ENCODE results near the gene NAA15.
A peak's percentile ranks its signal among the peaks of the same experiment; 100 is the strongest.
"Not testable (repeated sequence)": the region's sequence is repeated elsewhere in the genome, so short reads cannot be mapped to it uniquely, and the experiment has no call there.

The NAA15 gene

DNA sequence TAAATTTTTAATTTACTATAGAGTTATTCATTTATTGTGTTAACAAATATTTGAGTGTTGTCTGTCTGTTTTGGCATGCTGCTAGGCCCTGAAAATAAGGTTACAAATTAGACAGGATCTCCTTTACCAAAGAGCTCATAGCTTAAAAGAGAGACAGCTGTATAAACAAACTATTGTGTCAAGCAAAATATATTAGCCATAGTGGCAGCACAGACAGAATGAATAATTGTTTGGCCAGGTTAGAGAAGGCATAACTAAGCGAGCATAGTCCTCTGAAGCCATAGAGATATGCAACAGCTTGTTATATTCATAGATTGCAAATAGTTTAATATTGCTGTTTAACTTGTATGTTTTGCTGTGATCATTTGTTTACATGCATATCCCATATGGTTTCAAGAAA, 67.7 kb downstream of the NAA15 start:
- DNase-seq = no peak

DNA sequence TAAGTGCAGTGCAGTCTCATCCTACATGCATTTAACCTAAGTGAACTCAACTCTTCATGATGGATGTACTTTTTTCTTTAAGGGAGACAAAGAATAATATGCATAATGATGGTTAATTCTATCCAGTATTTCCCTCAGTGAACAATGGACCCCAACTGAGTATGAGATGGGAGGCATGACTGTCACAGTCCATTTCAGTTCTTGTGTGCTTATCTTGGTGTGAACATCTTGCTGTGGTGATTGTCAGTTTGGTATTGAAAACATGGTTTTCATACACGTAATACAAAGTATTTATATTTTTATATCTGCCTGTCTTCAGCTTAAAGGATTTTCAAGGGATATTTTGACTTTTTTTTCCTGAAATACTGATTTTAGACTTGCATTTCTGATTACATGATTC, 72.9 kb downstream of the NAA15 start:
- DNase-seq = no peak

GRCh38 chr4:139386421-139386820, 85.1 kb downstream of the NAA15 start:
- DNase-seq = no peak

GRCh38 chr4:139389102-139389501, 87.8 kb downstream of the NAA15 start:
- no peak for DNase-seq

- no peak for DNase-seq
Measured at GRCh38 chr4:139389991-139390390, 88.7 kb downstream of the NAA15 start.

DNA sequence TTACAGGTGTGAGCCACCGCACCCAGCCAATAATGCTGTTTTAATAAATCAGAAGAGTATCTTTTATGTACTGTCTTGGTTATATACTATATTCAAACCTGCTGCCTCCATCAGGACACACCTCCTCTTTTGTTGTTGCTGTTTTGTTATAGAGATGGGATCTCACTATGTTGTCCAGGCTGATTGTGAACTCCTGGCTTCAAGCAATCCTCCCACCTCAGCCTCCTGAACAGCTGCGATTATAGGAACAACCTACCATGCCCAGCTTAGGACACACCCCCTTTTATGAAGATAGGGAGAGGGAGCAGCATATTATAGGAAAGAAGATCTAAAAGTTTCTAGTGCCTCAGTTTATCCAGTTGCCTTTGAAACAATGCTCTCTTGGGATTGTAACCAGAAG, 90.4 kb downstream of the NAA15 start:
- no peak for DNase-seq

DNA sequence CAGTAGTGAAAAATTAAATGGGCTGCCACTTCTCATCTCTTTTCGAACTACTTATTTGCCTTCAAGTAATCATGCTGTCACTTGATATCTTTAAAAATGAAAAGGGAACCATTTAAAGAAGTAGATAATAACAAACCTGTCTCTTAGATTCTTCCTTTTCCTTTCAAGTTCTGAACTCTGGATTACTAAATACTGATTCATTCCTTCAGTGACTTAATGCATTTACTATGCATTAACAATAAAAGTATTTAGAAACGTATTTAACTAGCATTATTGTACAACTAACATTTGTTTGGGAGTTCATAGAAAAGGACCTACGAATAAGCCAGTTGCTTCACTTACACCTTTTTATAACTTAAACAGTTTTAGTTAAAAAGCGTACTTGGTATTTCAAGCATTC, 91.5 kb downstream of the NAA15 start:
- DNase-seq = no peak

DNA sequence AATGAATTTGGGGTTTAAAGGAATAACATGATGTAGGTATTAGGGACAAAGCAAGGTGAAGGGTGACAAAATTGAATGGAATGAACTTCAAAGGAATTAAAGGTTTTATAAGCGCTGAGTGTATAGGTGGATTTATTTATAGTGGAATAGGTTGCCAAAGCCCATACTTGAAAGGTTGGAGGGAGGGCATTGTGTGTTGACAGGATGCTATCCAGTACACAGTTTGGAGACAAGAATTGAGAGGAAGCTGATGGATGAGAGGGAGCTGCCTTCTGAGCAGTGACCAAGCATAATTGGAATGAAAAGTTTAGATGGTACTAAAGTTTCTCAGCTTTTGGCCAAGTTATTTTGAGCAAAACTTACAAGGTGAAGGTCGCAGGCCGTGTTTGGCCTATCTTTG, 100.1 kb downstream of the NAA15 start:
- DNase-seq = no peak

- DNase-seq = no peak
Measured at GRCh38 chr4:139402436-139402835, 101.1 kb downstream of the NAA15 start.

DNA sequence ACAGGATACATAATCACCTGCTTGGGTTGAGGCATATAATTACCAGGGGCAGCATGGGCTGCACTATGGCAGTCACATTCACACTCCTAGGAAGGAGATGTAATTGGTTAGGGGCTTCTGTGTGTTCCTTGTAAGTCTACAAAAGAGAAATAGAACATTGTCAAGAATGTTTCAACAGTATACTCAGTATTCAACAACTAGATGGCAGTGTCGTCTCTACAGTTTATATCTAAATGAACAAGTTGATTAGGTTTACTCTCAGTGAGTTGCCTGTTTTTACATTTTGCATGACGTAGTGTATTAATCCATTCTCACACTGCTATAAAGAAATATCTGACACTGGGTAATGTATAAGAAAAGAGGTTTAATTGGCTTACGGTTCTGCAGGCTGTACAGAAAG, 102.2 kb downstream of the NAA15 start:
- no peak for DNase-seq

DNA sequence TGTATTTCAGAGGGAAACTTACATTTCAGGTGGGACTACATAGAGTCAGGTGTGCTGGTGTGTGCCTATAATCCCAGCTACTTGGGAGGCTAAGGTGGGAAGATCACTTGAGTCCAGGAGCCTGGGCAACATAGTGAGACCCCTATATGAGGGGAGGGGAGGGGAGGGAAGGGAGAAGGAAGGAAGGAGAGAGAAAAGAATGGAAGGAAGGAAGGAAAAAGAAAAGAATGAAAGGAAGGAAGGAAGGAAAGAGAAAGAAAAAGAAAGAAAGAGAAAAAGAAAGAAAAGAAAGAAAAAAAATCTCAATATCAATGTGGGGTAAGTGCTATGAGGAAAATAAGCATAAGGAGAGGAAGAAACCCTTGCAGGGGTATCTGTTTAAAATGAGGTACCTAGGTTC, 109.0 kb downstream of the NAA15 start:
- no peak for DNase-seq

- DNase-seq = not testable (repeated sequence)
Measured at GRCh38 chr4:139414671-139415210, 113.4 kb downstream of the NAA15 start.

DNA sequence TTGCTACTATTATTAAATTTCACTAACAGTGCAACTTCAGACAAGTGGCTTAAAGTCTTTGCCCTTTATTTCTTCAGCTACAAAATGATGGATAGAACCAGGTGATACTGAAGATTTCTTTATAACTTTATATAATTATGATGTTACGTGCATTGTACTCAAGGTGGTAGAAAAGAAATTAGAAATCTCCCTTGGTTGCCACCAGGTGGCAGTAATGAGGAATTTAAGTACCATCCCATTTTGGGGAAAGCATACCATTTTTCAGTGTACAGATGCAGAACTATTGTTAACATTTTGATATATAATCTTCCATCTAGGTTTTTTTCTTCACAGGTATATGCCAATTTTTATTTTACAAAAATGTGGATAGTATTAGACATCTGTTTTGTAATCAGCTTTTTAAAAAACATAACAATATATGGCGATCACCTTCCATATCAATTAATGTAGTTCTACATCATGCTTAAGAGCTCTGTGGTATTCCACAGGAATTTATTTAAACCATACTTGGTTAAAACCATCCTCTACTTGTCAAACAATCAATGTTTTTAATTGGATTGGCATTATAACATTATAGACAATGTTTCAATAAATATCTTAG, 114.9 kb downstream of the NAA15 start:
- no peak for DNase-seq

- DNase-seq = no peak
Measured at GRCh38 chr4:139419388-139419914, 118.1 kb downstream of the NAA15 start.

DNA sequence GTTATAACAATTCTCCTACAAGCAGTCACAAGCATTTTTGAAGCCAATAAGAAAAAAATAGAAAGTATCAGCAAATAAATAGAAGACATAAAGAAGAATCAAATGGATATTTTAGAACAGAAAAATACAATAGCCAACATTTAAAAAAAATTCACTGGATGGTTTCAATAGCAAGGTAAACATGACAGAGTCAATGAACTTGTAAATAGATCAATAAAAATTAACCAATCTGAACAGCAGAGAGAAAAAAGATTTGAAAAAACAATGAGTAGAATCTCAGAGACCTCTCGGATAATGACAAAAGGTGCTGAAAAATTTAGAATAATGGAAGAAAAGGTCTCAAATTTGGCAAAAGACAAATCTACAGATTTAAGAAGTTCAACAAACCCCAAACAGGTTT, 119.3 kb downstream of the NAA15 start:
- no peak for DNase-seq

DNA sequence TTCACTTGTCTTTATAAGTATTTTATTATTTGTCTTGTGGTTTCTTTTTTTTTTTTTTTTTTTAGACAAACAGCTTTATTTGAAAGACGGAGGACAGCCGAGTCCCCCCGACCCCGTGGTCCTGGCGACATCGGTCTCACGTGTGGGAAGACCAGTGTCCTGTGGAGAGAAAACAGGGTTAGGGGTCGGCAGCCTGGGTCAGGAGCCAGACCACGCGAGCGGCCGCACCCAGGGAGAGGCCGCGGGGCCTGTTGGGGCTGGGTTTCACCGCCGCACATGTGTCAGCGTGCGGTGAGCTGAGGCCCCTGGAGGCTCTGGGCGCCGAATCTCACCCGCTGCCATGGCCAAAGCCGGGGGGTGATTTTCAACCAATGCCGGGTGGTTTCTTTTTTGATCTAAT, 134.8 kb downstream of the NAA15 start:
- no peak for DNase-seq

DNA sequence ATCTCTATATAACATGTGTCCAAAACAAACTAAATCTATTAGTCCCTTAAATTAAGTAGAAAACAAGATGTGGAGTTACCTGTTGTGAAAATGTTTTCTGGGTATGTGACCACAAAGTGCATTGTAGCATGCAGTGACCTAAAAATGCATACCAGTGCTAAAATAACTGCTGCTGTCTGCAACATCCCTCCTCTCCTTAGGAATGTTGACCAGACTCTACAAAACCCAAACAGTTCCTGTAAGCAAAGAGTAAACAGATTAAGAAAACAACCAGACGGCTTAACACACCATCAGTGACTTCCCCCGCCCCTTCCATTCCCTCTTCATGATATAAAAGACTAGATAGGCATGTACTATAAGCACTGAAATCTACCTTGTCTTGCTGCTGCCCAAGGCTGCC, 136.8 kb downstream of the NAA15 start:
- DNase-seq = no peak

GRCh38 chr4:139441029-139441428, 139.7 kb downstream of the NAA15 start:
- no peak for DNase-seq

DNA sequence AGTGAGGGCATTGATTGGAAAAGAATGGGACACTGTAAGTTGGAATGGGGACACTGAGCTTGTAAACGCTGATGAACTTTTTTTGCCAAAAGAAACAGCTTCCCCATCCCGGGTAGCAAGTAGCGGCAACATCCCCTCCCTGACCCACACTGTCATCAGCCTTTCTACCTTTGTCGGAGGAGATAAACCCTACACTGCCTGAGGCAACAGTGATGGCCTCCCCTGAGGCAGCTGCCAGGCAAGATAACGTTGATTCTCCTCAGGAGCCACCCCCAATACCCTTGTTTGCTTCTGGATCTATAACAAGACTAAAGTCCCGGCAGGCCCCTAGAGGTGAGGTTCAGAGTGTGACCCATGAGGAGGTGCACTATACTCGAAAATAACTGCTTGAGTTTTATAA, 142.4 kb downstream of the NAA15 start:
- DNase-seq = no peak

DNA sequence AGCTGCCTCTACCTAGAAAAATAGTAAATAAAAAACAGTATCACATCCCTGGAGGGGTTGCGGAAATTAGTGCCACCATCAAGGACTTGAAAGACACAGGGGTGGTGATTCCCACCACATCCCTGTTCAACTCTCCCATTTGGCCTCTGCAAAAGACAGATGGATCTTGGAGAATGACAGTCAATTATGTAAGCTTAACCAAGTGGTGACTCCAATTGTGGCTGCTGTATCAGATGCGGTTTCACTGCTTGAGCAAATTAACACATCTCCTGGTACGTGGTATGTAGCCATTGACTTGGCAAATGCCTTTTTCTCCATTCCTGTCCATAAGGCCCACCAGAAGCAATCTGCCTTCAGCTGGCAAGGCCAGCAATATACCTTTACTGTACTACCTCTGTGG, 143.6 kb downstream of the NAA15 start:
- DNase-seq = not testable (repeated sequence)

DNA sequence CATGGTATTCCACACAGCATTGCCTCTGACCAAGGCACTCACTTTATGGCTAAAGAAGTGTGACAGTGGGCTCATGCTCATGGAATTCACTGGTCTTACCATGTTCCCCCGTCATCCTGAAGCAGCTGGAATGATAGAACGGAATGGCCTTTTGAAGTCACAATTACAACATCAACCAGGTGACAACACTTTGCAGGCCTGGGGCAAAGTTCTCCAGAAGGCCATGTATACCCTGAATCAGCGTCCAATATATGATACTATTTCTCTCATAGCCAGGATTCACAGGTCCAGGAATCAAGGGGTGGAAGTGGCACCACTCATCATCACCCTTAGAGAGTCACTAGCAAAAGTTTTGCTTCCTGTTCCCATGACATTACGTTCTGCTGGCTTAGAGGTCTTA, 145.8 kb downstream of the NAA15 start:
- not testable (repeated sequence) for DNase-seq

GRCh38 chr4:139450586-139450985, 149.3 kb downstream of the NAA15 start:
- DNase-seq = no peak

- no peak for DNase-seq
Measured at GRCh38 chr4:139451997-139452396, 150.7 kb downstream of the NAA15 start.

GRCh38 chr4:139453041-139453370, 151.7 kb downstream of the NAA15 start:
- DNase-seq = no peak

DNA sequence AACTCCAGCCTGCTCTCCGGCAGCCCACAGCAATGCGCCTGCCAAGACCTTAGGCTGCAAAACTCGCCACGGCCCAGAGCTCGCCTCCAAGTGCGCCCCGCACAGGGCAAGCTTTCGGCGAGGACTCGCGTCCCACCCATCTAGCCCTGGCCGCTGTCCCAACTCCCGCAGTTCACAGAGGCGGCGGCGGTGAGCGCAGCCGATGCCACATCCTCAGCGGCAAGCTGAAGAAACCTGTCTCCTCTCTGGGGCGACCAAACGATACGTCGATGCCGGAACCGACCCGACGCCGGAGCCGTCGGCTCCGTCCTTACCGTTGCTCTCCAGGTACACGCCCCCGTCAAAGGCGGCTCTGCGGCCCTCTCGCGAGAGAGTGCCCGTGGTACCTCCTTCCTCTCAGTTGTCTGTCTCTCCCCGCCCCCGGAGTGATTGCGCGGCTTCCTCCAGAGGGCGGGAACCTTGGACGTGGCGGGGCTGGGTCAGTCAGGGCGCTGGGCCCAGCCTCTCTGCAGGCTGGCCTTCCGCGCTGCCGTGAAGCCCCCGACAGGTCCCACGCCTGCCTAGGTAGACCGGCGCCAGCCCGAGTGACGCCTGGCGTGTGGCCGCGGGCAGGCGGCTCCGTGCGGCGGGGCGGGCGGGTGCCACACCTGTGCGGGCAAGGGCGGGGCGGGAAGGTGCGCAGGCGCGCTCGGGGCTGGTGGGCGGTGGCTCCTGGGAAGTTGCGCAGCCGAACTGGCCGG, 152.2 kb downstream of the NAA15 start:
- DNase-seq = peak; percentile 49

All from 8988T (cell line).